Activated naive CD4-positive, alpha-beta T cell treated with anti-CD3 and anti-CD28 coated beads for 36 hours (primary cell): Measurements from ENCODE around the gene GPRIN3. TPM values are rescaled to one million over a fixed set of nuclear protein-coding genes. Genes with fewer than 3 reads are reported as not detected.
"Not testable (repeated sequence)": the region's sequence is repeated elsewhere in the genome, so short reads cannot be mapped to it uniquely, and the experiment has no call there.

Experiments used
- CTCF ChIA-PET: fragments of 350-600 bp; sonication (Branson Sonifier 250); formaldehyde crosslinking; loops from one replicate; lab custom pipeline; 2021; ENCODE audit warnings: antibody characterized with exemption; lab: Charles Lee
- DNase-seq: peaks from one replicate; pipeline ENCODE4 v3.0.0-alpha.2; 2020
- H3K27ac Mint-ChIP-seq: one replicate; pipeline ENCODE4 v1.8.0; 2021; ENCODE audit warnings: mild to moderate bottlenecking, mixed read lengths
- H3K27me3 Mint-ChIP-seq: one replicate; pipeline ENCODE4 v1.8.0; 2021; ENCODE audit warnings: low read depth, mixed read lengths
- H3K36me3 Mint-ChIP-seq: one replicate; pipeline ENCODE4 v1.8.0; 2021; ENCODE audit warnings: low read depth, mixed read lengths
- H3K4me1 Mint-ChIP-seq: one replicate; pipeline ENCODE4 v1.8.0; 2021; ENCODE audit warnings: low read depth, mixed read lengths
- H3K4me3 Mint-ChIP-seq: one replicate; pipeline ENCODE4 v1.8.0; 2021; ENCODE audit warnings: mild to moderate bottlenecking, moderate library complexity, mixed read lengths
- H3K9me3 Mint-ChIP-seq: one replicate; pipeline ENCODE4 v1.8.0; 2021; ENCODE audit warnings: mixed read lengths
- intact Hi-C: fragments of 100-400 bp; cut with micrococcal nuclease; formaldehyde crosslinking; loops from one replicate; pipeline ENCODE4 v1.15.1; 2023
- total RNA-seq, 2 experiments: library from RNA; stranded (reverse); gene quantifications; one replicate each; pipeline ENCODE4 v1.2.3, GENCODE V29; 2021

The GPRIN3 gene
- total RNA-seq, 2 experiments from 2014 or later = 8.6 to 8.8 TPM

GRCh38 chr4:89203902-89204301 lies 103.7 kb downstream of the GPRIN3 start:
- no peaks in the 10 kb centered on the region for H3K36me3 Mint-ChIP-seq
- H3K27ac Mint-ChIP-seq = no peak overlapping the region
- CTCF ChIA-PET = no interaction called here
- no peaks in the 10 kb centered on the region for H3K4me1 Mint-ChIP-seq
- no peak for DNase-seq
- H3K27me3 Mint-ChIP-seq = no peaks in the 10 kb centered on the region
- intact Hi-C loops = no loop called here
- no peak overlapping the region for H3K4me3 Mint-ChIP-seq
- H3K9me3 Mint-ChIP-seq = peaks cover 1% of the 10 kb centered on the region

- H3K9me3 Mint-ChIP-seq, DNase-seq, CTCF ChIA-PET, H3K36me3 Mint-ChIP-seq, H3K27ac Mint-ChIP-seq, H3K27me3 Mint-ChIP-seq, H3K4me1 Mint-ChIP-seq, H3K4me3 Mint-ChIP-seq, intact Hi-C loops: not testable (repeated sequence)
Observed at GRCh38 chr4:89199394-89199793, 108.2 kb downstream of the GPRIN3 start.

- H3K9me3 Mint-ChIP-seq = no peaks in the 10 kb centered on the region
- intact Hi-C loops = no loop called here
- DNase-seq = no peak
- H3K27me3 Mint-ChIP-seq = peaks cover 2% of the 10 kb centered on the region
- CTCF ChIA-PET = no interaction called here
- no peak overlapping the region for H3K4me3 Mint-ChIP-seq
- H3K27ac Mint-ChIP-seq = no peak overlapping the region
- H3K4me1 Mint-ChIP-seq = no peaks in the 10 kb centered on the region
- no peaks in the 10 kb centered on the region for H3K36me3 Mint-ChIP-seq
Observed at GRCh38 chr4:89197920-89198319, 109.7 kb downstream of the GPRIN3 start.

DNA sequence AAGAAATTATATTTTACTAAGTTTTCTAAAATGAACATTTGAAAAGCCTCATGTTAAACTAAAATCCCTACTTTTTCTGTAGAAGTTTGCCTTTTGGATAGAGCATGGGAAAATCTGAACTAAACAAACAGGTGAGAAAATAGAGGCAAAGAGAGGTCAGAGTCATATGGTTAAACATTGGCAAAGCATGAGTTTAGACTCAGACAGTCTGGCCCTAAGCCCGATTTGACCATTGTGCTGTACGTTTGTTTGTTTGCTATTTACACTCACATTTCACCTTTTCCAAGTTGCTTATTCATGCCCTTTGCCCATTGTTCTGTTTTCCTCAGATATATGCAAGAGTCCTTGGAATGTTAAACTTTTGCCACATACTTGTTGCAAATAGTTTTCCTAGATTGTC lies 110.9 kb downstream of the GPRIN3 start:
- Mint-ChIP-seq H3K4me1 (no peaks in the 10 kb centered on the region), H3K9me3 (no peaks in the 10 kb centered on the region), H3K4me3 (no peak overlapping the region), H3K27me3 (peaks cover 2% of the 10 kb centered on the region), H3K27ac (no peak overlapping the region), H3K36me3 (no peaks in the 10 kb centered on the region)
- intact Hi-C loops = no loop called here
- CTCF ChIA-PET = no interaction called here
- DNase-seq = no peak

- no peak overlapping the region for H3K27ac Mint-ChIP-seq
- CTCF ChIA-PET = interaction anchor here (1.2 kb wide), 1 partner anchor 33 kb away, joined by 3 read pairs; no protein-coding TSS in a partner anchor
- intact Hi-C loops = no loop called here
Observed at GRCh38 chr4:89196056-89196674, 111.4 kb downstream of the GPRIN3 start.

DNA sequence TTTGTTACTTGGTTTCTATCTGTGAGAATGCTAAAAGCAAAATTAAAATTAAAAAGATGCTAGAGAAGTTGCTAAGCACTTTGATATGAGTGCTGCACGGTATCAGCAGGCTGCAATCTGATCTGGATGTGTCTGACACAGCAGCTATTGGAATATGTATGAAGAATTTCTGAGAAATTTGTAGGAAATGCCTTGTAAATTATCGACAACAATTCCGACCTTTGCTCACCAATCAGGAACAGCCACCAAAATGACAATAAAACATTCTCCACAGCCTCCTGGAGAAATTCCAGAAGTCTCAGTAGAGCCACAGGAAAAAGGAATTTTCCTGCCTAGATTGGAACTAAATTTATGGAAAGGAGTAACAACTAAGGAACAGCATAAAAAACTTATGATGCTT lies 113.8 kb downstream of the GPRIN3 start:
- Mint-ChIP-seq H3K9me3 (no peaks in the 10 kb centered on the region), H3K4me3 (no peak overlapping the region), H3K27me3 (peaks cover 13% of the 10 kb centered on the region), H3K4me1 (no peaks in the 10 kb centered on the region), H3K36me3 (no peaks in the 10 kb centered on the region), H3K27ac (no peak overlapping the region)
- intact Hi-C loops = no loop called here
- CTCF ChIA-PET = interaction anchor here (0.9 kb wide), 1 partner anchor 24 kb away, joined by 4 read pairs; no protein-coding TSS in a partner anchor
- no peak for DNase-seq

More at GRCh38 chr4:89196056-89196674, 111.4 kb downstream of the GPRIN3 start:
- no peak for DNase-seq
- Mint-ChIP-seq H3K27me3 (peaks cover 2% of the 10 kb centered on the region), H3K4me3 (no peak overlapping the region), H3K36me3 (no peaks in the 10 kb centered on the region), H3K4me1 (no peaks in the 10 kb centered on the region), H3K9me3 (no peaks in the 10 kb centered on the region)

Other genes starting within 250 kb of the GPRIN3 start
- gene TIGD2, start 196.3 kb downstream of the GPRIN3 start, total RNA-seq = 1 to 10 TPM; 1.1 to 1.3 TPM